HFF-Myc (cell line): Measurements from ENCODE around the gene SAMD15.

Experiments used
- DNase-seq: peaks from one replicate; pipeline ENCODE4 v3.0.0-alpha.2; 2011; ENCODE audit warnings: low read depth; ENCODE audit errors: extremely low read depth
- H3K4me3 ChIP-seq: replicated peaks from 2 replicates; pipeline ENCODE4 v1.5.1; 2011; ENCODE audit warnings: low read depth, mild to moderate bottlenecking, control low read depth, low read length
- CTCF ChIP-seq: IDR thresholded peaks from 2 replicates; pipeline ENCODE4 v1.5.1; 2012; ENCODE audit warnings: mild to moderate bottlenecking, low read depth, low read length, control low read depth; ENCODE audit errors: missing control alignments

Gene SAMD15

GRCh38 chr14:77372304-77372841 is 4.8 kb upstream of the SAMD15 start:
- no peak overlapping the region for H3K4me3 ChIP-seq

GRCh38 chr14:77375164-77375950 is 1.8 kb upstream of the SAMD15 start:
- peak overlapping the region; percentile 60 for H3K4me3 ChIP-seq
- no peak for TF ChIP-seq CTCF
- DNase-seq: no peak

More at GRCh38 chr14:77372304-77372841, 4.8 kb upstream of the SAMD15 start:
- no peak for TF ChIP-seq CTCF
- no peak for DNase-seq

GRCh38 chr14:77375973-77376770 is 1.0 kb upstream of the SAMD15 start:
- H3K4me3 ChIP-seq: peak overlapping the region; percentile 60
- no peak for TF ChIP-seq CTCF
- DNase-seq: no peak

- TF ChIP-seq CTCF: no peak
- H3K4me3 ChIP-seq: peak overlapping the region; percentile 60
- DNase-seq: no peak
Observed at GRCh38 chr14:77377502-77377844, 294 bp downstream of the SAMD15 start.

GRCh38 chr14:77378701-77379100 is 1.5 kb downstream of the SAMD15 start:
- H3K4me3 ChIP-seq: no peak overlapping the region
- no peak for DNase-seq
- TF ChIP-seq CTCF: no peak

- no peak overlapping the region for H3K4me3 ChIP-seq
- DNase-seq: no peak
- no peak for TF ChIP-seq CTCF
Observed at GRCh38 chr14:77390188-77390587, 13.0 kb downstream of the SAMD15 start.
